Mesendoderm (in vitro differentiated cells): Measurements from ENCODE around the gene LRRFIP1.
"Not testable (repeated sequence)": the region's sequence is repeated elsewhere in the genome, so short reads cannot be mapped to it uniquely, and the experiment has no call there.

Source experiments
- DNase-seq: peaks from one replicate; pipeline ENCODE4 v3.0.0; 2013
- H2AK5ac ChIP-seq: 2 replicates; pipeline ENCODE4 v1.6.1; 2013; ENCODE audit warnings: low read length, inconsistent platforms
- H2BK120ac ChIP-seq: 2 replicates; pipeline ENCODE4 v1.6.1; 2013; ENCODE audit warnings: low read depth, mild to moderate bottlenecking, low read length, moderate library complexity, mixed read lengths
- H2BK15ac ChIP-seq: replicated peaks from 2 replicates; pipeline ENCODE4 v1.6.1; 2013; ENCODE audit warnings: low read depth, mild to moderate bottlenecking, moderate library complexity
- H2BK5ac ChIP-seq: 2 replicates; pipeline ENCODE4 v1.6.1; 2013; ENCODE audit warnings: low read length, inconsistent platforms
- H3K18ac ChIP-seq: 2 replicates; pipeline ENCODE4 v1.6.1; 2013; ENCODE audit warnings: mild to moderate bottlenecking, low read length, mixed read lengths
- H3K23ac ChIP-seq: one replicate; pipeline ENCODE4 v1.6.1; 2013; ENCODE audit warnings: low read length
- H3K27ac ChIP-seq: 2 replicates; pipeline ENCODE4 v1.5.1; 2013; ENCODE audit warnings: low read depth, mild to moderate bottlenecking, inconsistent platforms, low read length, moderate library complexity
- H3K27me3 ChIP-seq: 2 replicates; pipeline ENCODE4 v1.6.1; 2013; ENCODE audit warnings: low read length, control low read depth, mild to moderate bottlenecking, inconsistent platforms; ENCODE audit not compliant: insufficient read depth, poor library complexity
- H3K36me3 ChIP-seq: 2 replicates; pipeline ENCODE4 v1.6.1; 2013; ENCODE audit warnings: low read length, inconsistent platforms; ENCODE audit not compliant: control insufficient read depth, insufficient read depth
- H3K4ac ChIP-seq: one replicate; pipeline ENCODE4 v1.6.1; 2013; ENCODE audit warnings: low read depth, mild to moderate bottlenecking, low read length, moderate library complexity
- H3K4me1 ChIP-seq: 2 replicates; pipeline ENCODE4 v1.6.1; 2013; ENCODE audit warnings: low read depth, low read length, inconsistent platforms; ENCODE audit not compliant: control insufficient read depth
- H3K4me2 ChIP-seq: 2 replicates; pipeline ENCODE4 v1.6.1; 2013; ENCODE audit warnings: low read length
- H3K4me3 ChIP-seq: 2 replicates; pipeline ENCODE4 v1.5.1; 2013; ENCODE audit warnings: mild to moderate bottlenecking, low read length
- H3K56ac ChIP-seq: one replicate; pipeline ENCODE4 v1.6.1; 2013; ENCODE audit warnings: low read length
- H3K79me1 ChIP-seq: 2 replicates; pipeline ENCODE4 v1.6.1; 2013; ENCODE audit warnings: low read length, inconsistent platforms
- H3K79me2 ChIP-seq: 2 replicates; pipeline ENCODE4 v1.6.1; 2013; ENCODE audit warnings: mild to moderate bottlenecking, low read length; ENCODE audit not compliant: control insufficient read depth, insufficient read depth
- H3K9ac ChIP-seq: 2 replicates; pipeline ENCODE4 v1.6.1; 2013; ENCODE audit warnings: low read length, inconsistent platforms
- H4K5ac ChIP-seq: one replicate; pipeline ENCODE4 v1.6.1; 2013; ENCODE audit warnings: low read length
- H4K8ac ChIP-seq: one replicate; pipeline ENCODE4 v1.6.1; 2013; ENCODE audit warnings: low read depth, mild to moderate bottlenecking, control low read depth, low read length, moderate library complexity
- WGBS: extraction: QIAGEN DNeasy Blood & Tissue Kit; methylation state at CpG from one replicate; pipeline ENCODE4 v1.1.7; 2013; ENCODE audit warnings: low lambda C conversion rate, missing lambda C conversion rate; ENCODE audit not compliant: insufficient coverage; ENCODE audit errors: extremely low coverage; 5-methylcytosine and 5-hydroxymethylcytosine counted together

LRRFIP1 gene

DNA sequence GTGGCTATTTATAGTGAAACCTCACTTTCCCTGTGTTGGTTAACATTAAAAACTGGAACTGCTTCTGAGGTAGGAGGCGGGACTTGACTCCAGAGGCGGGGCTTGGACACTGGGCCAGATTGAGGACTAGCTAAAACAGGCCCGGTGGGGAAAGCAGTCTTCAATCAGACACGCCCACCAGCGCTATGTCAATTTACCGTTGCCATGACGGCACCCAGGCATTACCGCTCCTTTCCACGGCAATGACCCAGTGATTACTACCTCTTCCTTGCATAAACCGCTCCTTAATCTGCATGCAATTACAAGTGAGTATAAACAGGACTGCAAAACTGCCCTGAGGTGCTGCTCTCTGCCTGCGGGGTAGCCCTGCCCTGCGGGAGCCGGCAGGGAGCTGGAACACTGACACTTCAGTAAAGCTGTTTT is 35.3 kb downstream of the LRRFIP1 start:
- DNase-seq = peak; percentile 99
- H3K23ac ChIP-seq = no peak overlapping the region
- no peak overlapping the region for H2BK120ac ChIP-seq
- H3K56ac ChIP-seq = no peak overlapping the region
- H4K8ac ChIP-seq = no peak overlapping the region
- no peak overlapping the region for H3K4me3 ChIP-seq
- no peak overlapping the region for H3K9ac ChIP-seq
- no peak overlapping the region for H3K4me2 ChIP-seq
- H3K18ac ChIP-seq = no peak overlapping the region
- H3K4ac ChIP-seq = no peak overlapping the region
- peaks cover 5% of the 10 kb centered on the region for H3K4me1 ChIP-seq
- H3K36me3 ChIP-seq = no peaks in the 10 kb centered on the region
- H3K79me1 ChIP-seq = peaks cover 4% of the 10 kb centered on the region
- H3K79me2 ChIP-seq = peaks cover 2% of the 10 kb centered on the region
- no CpG with 5 or more reads among the region's 13 CpGs for WGBS
- H4K5ac ChIP-seq = no peak overlapping the region
- H2AK5ac ChIP-seq = no peak overlapping the region
- no peak overlapping the region for H3K27ac ChIP-seq
- no peak overlapping the region for H2BK15ac ChIP-seq
- no peak overlapping the region for H2BK5ac ChIP-seq
- no peaks in the 10 kb centered on the region for H3K27me3 ChIP-seq

DNA sequence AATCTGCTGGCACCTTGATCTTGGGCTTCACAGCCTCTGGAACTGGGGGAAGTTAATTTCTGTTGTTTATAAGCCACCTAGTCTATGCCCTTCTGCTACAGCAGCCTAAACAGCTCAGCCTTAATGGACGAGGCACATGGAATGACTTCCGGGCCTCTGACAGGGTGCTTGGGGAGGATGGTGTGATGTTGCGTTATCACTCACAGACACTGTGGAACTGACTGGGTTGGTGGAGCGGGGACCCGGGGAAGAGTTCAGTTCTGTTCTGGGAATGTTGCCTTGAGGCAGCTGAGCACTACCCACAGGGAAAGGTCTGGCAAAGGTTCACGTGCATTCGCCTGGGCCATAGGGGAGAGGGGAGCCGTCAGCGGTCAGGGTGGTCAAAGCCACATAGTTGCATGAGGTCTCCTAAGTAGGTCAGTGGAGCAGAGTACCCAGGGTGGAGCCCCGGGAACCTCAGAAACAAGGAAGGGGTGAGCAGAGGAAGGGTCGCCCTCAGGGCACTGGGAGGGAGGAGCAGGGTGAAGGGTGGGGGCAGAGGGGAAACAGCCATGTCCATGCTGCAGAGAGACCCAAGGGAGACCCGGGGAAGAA is 36.2 kb downstream of the LRRFIP1 start:
- Histone ChIP-seq H3K56ac (no peak overlapping the region), H2BK120ac (no peak overlapping the region), H3K79me1 (peaks cover 4% of the 10 kb centered on the region), H3K4me2 (no peak overlapping the region), H3K36me3 (no peaks in the 10 kb centered on the region), H3K9ac (no peak overlapping the region), H2AK5ac (no peak overlapping the region), H3K4me3 (no peak overlapping the region), H3K27ac (no peak overlapping the region), H3K79me2 (peaks cover 2% of the 10 kb centered on the region), H2BK5ac (no peak overlapping the region), H4K8ac (no peak overlapping the region), H2BK15ac (no peak overlapping the region), H3K4me1 (peaks cover 5% of the 10 kb centered on the region), H3K18ac (no peak overlapping the region), H3K27me3 (no peaks in the 10 kb centered on the region), H3K4ac (no peak overlapping the region), H4K5ac (no peak overlapping the region), H3K23ac (no peak overlapping the region)
- DNase-seq = peak; percentile 38
- no CpG with 5 or more reads among the region's 12 CpGs for WGBS

DNA sequence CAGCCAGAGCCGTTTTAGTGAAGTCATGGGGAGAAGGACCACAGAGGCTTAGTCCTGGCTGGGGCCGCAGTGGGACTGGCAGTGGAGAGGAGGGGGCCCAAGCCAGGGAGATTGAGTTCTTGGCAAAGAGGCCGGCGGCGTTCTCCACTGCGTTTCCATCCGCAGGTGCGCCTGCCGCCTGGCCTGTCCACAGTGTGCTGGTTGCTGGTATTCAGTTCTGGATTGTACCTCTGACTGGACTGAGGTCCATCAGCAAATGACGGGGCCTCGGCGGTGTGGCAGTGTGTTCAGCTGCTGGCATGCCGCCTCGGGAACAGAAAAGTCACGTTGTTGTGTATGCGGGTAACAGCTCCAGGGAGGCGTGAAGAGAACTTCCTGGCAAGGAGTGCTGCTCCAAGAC is 36.8 kb downstream of the LRRFIP1 start:
- DNase-seq = no peak

DNA sequence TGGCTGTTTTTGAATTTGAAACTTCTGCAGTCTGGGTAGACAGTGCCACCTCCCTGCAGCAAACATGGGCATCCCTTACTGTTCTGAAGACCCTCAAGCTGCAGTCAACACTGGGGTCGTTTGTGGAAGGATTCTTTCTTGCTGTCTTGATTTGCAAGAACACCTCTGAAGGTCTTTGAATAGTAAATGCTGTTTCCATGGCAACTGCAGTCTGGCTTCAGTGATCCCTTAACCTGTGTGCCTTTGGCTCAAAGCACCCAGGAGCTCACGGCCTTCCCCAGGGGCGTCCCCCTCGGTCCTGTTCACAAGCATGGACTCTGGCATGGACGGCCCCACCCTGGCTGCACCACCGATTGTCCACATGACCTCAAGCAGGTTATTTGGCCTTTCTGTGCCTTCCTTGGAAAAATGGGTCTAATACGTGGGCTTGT is 38.3 kb downstream of the LRRFIP1 start:
- Histone ChIP-seq H3K56ac (no peak overlapping the region), H2BK15ac (no peak overlapping the region), H2BK5ac (no peak overlapping the region), H3K23ac (no peak overlapping the region), H3K9ac (no peak overlapping the region), H3K4me3 (no peak overlapping the region), H4K5ac (no peak overlapping the region), H3K27ac (no peak overlapping the region), H3K4ac (no peak overlapping the region), H3K4me2 (no peak overlapping the region), H3K27me3 (no peaks in the 10 kb centered on the region), H4K8ac (no peak overlapping the region), H3K36me3 (no peaks in the 10 kb centered on the region), H2BK120ac (no peak overlapping the region), H2AK5ac (no peak overlapping the region), H3K79me1 (peaks cover 4% of the 10 kb centered on the region), H3K4me1 (peaks cover 5% of the 10 kb centered on the region), H3K79me2 (peaks cover 2% of the 10 kb centered on the region), H3K18ac (no peak overlapping the region)
- DNase-seq = peak; percentile 89
- no CpG with 5 or more reads among the region's 7 CpGs for WGBS

More for the DNA sequence above, 36.8 kb downstream of the LRRFIP1 start:
- peaks cover 2% of the 10 kb centered on the region for H3K79me2 ChIP-seq
- peaks cover 5% of the 10 kb centered on the region for H3K4me1 ChIP-seq
- peaks cover 4% of the 10 kb centered on the region for H3K79me1 ChIP-seq
- no peaks in the 10 kb centered on the region for H3K36me3 ChIP-seq
- H3K4me3 ChIP-seq = no peak overlapping the region
- H3K18ac ChIP-seq = no peak overlapping the region
- no peak overlapping the region for H3K4me2 ChIP-seq
- no peak overlapping the region for H3K27ac ChIP-seq
- no peak overlapping the region for H3K9ac ChIP-seq
- no peak overlapping the region for H4K8ac ChIP-seq
- H3K56ac ChIP-seq = no peak overlapping the region
- H3K27me3 ChIP-seq = no peaks in the 10 kb centered on the region
- H2BK15ac ChIP-seq = no peak overlapping the region
- H2BK120ac ChIP-seq = no peak overlapping the region
- no peak overlapping the region for H3K23ac ChIP-seq
- WGBS = no CpG with 5 or more reads among the region's 17 CpGs
- no peak overlapping the region for H4K5ac ChIP-seq
- no peak overlapping the region for H2BK5ac ChIP-seq
- no peak overlapping the region for H3K4ac ChIP-seq
- H2AK5ac ChIP-seq = no peak overlapping the region

DNA sequence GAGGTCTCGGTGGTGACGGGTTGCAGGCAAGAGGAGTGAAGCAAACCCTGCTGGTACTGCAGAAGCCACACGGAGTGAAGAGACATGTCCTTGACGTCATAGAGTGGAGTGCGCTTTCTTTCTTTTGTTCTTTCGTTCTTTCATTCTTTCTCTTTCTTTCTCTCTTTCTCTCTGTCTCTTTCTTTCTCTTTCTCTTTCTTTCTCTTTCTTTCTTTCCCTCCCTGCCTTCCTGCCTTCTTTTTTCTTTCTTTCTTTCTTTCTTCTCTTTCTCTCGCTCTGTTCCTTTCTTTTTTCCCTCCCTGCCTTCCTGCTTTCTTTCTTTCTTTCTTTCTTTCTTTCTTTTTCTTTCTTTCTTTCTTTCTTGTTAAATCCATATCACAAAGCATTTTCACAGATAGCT is 39.2 kb downstream of the LRRFIP1 start:
- H3K27ac ChIP-seq = no peak overlapping the region
- no CpG with 5 or more reads among the region's 7 CpGs for WGBS

DNA sequence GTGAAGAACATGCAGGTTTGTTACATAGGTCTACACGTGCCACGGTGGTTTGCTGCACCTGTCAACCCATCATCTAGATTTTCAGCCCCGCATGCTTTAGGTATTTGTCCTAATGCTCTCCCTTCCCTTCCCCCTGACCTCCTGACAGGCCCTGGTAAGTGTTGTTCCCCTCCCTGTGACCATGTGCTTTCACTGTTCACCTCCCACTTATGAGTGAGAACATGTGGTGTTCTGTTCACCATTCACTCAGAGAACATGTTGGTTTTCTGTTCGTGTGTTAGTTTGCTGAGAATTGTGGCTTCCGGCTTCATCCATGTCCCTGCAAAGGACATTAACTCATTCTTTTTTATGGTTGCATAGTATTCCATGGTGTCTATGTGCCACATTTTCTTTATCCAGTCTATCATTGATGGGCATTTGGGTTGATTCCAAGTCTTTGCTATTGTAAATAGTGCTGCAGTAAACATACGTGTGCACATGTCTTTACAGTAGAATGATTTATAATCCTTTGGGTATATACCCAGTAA is 39.7 kb downstream of the LRRFIP1 start:
- H3K36me3 ChIP-seq, H3K56ac ChIP-seq, H2BK15ac ChIP-seq, H3K4ac ChIP-seq, H2AK5ac ChIP-seq, H3K4me3 ChIP-seq, H3K27ac ChIP-seq, H2BK120ac ChIP-seq, H4K8ac ChIP-seq, H3K18ac ChIP-seq, H3K23ac ChIP-seq, H3K4me2 ChIP-seq, H4K5ac ChIP-seq, H3K9ac ChIP-seq, H3K79me2 ChIP-seq, H3K4me1 ChIP-seq, H2BK5ac ChIP-seq, DNase-seq, H3K27me3 ChIP-seq, H3K79me1 ChIP-seq: not testable (repeated sequence)
- WGBS = no CpG with 5 or more reads among the region's 6 CpGs

More for the DNA sequence above, 39.2 kb downstream of the LRRFIP1 start:
- H3K4me2 ChIP-seq = no peak overlapping the region
- H3K4ac ChIP-seq = no peak overlapping the region
- no peak for DNase-seq
- no peak overlapping the region for H3K4me3 ChIP-seq
- no peak overlapping the region for H2BK15ac ChIP-seq
- H2BK5ac ChIP-seq = no peak overlapping the region
- H3K9ac ChIP-seq = no peak overlapping the region
- H4K5ac ChIP-seq = no peak overlapping the region
- H3K23ac ChIP-seq = no peak overlapping the region
- H3K27me3 ChIP-seq = no peaks in the 10 kb centered on the region
- H4K8ac ChIP-seq = no peak overlapping the region
- peaks cover 7% of the 10 kb centered on the region for H3K79me1 ChIP-seq
- no peak overlapping the region for H3K56ac ChIP-seq
- no peaks in the 10 kb centered on the region for H3K36me3 ChIP-seq
- H3K4me1 ChIP-seq = peaks cover 5% of the 10 kb centered on the region
- H2AK5ac ChIP-seq = no peak overlapping the region
- no peak overlapping the region for H3K18ac ChIP-seq
- H2BK120ac ChIP-seq = no peak overlapping the region
- peaks cover 2% of the 10 kb centered on the region for H3K79me2 ChIP-seq
